Mesenteric fat pad (tissue), 1 donor: ENCODE measurements around the gene C19orf67. TPM values are rescaled to one million over a fixed set of nuclear protein-coding genes. Genes with fewer than 3 reads are reported as not detected.

Source experiments
- DNase-seq: peaks from one replicate; pipeline ENCODE4 v3.0.0-alpha.2; 2020; ENCODE audit warnings: low spot score
- total RNA-seq: library from RNA; stranded (reverse); fragmentation: NEBNext Ultra II Directional; extraction: Animal tissue kit (Norgen Biotek cat#: 25700); gene quantifications from one replicate; pipeline ENCODE4 v1.2.1, GENCODE V29; 2021
- donor health status: DM: yes; HTN: yes; CAD: no.

C19orf67 gene
- total RNA-seq, 1 donor from 2014 or later: not detected

DNA sequence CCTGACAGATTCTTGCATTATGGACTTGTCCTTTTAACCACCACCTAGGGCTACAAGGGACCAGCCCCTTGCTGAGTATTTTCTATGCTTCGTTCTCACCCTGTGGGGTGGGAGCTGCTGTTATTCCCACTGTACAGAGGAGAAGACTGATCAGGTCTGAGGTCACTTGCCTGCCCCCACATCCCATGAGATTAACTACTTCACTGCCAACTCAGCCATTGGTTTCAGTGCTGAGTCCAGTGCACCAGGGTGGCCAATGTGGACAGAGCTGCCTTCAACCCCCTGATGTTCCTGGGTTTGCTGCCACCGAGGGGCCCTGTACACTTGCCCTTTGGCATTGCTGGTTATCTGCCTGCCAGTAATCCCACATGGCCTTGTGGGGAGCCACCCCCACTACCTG is 25.1 kb upstream of the C19orf67 start:
- no peak for DNase-seq

DNA sequence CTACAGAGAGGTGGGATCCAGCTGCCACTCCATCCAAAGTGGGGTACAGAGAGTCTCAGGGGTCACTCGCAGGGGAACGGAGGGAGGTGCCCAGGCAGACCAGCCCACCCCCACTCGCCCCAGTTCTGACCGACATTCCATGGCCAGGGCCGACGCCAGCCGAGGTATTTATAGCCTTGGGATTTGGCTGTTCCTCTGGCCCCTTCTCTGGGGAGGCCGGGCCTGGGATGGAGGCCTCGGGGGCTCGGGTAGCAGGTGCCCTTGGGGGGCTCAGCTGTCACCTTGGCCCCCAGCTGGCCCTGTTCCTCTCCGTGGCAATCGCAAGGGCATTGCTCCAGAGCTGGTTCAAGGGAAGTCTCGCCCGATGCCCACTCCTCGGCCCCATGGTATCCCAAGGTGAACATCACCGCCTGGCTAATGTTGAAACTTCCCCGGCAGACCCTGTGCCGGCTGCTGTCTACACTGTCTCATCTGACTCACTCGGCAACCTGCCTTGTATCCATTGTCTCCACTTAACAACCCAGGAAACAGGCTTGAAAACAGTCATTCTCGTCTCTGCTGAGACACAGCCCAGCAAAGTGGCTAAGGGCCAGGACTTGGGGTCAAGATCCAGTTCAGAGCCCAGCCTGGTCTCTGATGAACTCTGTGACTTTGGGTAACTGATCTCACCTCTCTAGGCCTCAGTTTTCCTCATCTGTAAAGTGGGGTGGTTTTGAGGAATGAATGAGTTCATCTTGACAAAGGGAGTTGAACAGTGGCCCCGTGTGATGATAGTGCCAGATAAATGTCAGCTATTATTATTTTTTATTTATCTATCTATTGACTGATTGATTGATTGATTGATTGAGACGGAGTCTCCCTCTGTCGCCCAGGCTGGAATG is 22.2 kb upstream of the C19orf67 start:
- DNase-seq: no peak

- no peak for DNase-seq
Observed at GRCh38 chr19:14106840-14107239, 21.3 kb upstream of the C19orf67 start.

DNA sequence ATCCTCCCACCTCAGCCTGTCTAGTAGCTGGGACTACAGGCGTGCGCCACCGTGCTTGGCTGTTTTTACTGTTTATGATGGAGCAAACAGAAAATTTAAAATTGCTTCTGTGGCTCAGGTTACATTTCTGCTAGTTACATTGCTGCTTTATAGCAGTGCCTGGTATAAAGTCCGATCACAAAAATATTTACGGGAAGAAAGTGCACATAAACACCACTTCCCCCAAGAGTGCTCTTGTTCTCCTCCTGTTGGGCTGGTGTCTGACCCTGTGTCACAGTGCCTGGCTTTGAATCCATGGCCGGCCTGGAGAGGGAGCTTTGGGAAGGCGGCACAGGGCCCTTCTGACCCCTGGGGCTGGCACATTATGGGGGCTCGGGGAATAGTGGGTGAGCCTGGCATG is 20.1 kb upstream of the C19orf67 start:
- DNase-seq: no peak

GRCh38 chr19:14103310-14103709 is 17.7 kb upstream of the C19orf67 start:
- DNase-seq: no peak

DNA sequence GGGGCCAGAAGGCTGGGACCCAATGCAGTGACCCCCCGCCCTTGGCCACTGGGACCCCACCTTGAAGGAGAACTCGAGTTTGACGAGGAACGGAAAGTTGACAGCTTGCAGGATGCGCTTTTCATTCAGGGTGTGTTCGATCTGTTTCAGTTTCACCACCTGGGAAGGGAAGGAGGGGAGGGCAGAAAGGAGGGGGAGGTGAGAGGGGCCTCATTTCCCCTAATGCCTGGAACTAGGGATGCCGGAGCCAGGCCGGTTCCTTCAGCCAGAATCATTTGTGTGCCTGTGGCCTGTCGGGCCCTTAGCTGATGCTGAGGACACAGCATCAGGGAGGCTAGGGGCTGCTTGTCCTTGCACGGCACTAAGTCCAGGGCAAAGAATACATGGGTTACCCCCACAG is 17.2 kb upstream of the C19orf67 start:
- no peak for DNase-seq

DNA sequence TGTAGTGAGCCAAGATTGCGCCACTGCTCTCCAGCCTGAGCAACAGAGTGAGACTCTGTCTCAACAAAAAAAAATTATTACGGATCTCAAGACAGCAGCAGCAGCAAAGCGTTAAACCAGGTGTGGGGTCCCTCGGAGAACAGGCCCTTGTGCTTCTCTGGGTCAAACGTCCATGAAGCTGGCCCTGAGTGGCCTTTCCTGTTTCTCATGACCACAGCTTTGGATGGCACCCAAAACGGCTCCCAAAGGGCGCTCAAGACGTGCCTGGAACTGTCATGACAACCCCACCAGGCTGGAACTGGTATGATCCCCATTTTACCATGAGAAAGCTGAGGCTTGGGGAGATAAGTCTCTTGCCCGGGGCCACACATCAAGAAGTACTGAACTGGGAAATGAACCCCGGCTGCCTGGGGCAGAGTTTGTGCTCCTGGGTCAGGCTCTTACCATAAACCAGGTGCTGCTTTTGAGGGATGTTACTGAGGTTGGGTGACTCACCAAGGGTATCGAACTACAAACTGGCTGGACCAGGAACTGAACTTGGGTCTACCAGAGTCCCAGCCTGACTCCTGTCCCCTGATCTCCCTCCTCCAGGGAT is 16.6 kb upstream of the C19orf67 start:
- DNase-seq: no peak

GRCh38 chr19:14101003-14101545 is 15.5 kb upstream of the C19orf67 start:
- no peak for DNase-seq

DNA sequence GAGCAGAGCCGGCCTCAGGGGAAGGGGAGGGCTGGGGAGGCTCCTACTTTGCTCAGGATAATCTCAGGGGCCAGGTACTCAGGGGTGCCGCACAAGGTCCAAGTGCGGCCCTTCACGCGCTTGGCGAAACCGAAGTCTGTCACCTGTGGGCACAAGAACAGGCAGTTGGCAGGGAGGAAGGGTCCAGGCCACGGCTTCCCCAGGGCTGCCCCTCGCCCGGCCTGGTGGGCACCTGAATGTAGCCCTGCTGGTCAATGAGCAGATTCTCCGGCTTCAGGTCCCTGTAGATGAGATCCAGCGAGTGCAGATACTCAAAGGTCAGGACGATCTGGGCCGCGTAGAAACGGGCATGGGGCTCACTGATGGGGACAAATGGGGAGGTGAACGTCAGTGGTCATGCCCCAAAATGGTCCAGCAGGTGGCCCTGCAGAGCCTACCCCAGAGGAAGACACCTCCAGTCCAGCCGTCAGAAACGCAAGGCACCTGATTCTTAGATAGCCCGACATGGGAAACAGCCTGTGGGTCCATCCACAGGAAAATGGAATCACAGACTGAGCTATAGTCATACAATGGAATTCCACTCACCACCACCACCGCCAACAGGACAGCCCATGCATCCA is 12.1 kb upstream of the C19orf67 start:
- no peak for DNase-seq

DNA sequence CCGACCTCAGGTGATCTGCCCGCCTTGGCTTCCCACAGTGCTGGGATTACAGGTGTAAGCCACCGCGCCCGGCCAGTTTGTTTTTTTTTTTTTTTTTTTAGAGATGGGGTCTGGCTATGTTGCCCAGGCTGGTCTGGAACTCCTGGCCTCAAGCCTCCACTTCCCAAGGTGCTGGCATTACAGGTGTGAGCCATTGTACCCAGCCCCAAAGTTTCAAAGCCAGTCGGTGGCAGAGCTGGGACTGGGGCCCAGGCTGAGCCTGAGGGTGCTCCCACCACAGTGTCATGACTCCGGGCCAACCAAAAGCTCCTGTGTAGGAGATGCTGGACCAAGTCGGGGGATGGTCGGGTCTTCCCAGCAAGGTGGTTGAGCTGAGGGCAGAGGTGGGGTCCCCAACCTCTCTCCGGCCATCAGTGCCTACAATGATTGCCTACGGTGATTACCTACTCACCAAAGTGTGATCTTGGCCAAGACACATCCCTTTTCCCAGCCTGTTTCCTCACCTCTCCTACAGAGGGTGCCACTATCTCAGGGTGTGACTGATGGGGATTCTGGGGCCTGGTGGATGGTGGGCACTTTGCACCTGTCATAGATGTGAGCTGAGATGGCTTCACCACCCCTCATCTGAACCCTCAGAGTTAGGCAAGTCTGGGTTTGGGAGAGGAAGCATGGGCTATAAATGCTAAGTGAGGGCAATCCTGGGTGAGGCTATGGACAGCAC is 10.8 kb upstream of the C19orf67 start:
- no peak for DNase-seq

DNA sequence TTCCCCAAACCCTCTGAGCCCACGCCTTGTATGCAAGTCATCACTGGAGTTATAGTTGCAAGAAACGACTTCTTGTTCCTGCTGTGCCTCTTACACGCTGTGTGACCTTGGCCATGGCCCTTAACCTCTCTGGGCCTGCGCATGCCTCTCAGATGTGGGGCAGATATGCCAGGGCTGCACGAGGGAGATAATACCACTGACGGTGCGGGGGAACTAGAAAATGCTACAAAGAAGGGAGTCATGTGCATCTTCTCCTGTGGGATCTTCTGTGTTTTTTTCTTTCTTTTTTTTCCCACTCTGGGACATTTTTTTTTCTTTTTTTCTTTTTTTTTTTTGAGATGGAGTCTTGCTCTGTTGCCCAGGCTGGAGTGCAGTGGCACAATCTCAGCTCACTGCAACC is 9.3 kb upstream of the C19orf67 start:
- DNase-seq: no peak

GRCh38 chr19:14093117-14093823 is 7.7 kb upstream of the C19orf67 start:
- no peak for DNase-seq

DNA sequence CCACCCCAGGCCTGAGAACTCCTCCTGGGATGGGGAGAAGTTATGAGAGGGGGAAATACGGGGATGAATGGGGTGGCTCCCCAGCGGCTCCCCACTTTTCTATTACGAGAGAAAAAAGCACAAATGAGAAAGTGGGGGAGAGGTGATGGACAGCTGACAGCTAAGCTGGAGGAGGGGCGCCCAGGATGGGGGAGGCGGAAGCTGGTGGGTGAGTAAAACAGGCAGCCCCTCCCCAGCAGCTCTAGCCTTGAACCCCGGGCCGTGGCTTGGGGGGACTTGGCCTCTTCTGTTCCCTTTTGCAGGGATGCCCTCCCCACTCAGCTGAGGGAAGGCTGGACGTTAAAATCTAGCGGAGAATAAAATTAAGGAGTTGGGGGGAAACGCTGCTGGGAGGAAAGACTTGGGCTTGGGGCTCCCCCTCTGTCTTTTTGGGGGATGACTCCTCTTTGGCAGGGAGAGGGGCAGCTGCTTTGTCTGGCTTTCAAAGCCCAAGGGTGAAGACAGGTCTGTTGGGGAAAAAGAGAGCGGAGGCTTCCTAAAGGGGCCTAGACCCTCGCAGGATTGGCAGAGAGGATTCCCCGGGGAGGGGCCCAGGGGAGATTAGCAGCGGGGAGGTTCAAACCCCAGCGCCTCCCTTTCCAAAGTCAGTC is 6.4 kb upstream of the C19orf67 start:
- DNase-seq: no peak

DNA sequence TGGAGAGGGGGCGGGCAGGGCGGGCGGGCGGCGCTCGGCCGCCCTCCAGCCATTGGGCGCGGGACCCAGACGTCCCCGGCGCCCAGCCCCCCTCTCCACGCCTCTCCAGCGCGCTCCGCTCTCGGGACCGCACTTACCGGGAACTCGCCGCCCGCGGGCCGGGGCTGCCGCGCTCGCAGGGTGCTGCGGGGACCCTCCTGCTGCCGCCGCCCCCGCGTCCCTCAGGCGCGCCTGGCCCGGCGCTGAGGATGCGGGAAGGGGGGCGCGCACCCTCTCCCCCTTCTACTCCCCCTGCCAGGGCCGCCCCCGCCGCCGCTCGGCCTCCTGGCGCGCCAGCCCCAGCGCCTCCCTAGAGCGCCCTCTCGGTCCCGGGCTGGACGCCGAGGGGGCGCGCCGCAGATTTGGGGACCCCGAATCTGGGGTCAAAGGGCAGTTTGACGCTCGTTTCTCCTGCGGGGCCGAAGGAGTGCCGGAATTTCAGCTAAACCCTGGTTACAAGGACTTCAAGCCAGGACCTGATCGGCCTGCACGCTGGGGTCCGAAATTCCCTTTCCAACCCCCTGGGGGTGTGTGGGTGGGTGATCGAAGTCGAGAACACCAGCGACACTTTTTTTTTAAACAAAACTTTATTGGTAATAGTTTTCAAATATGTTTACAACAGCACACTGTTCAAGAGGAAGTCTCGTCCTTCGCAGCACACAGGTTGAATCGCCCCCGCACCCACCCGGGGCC is 5.7 kb upstream of the C19orf67 start:
- no peak for DNase-seq

DNA sequence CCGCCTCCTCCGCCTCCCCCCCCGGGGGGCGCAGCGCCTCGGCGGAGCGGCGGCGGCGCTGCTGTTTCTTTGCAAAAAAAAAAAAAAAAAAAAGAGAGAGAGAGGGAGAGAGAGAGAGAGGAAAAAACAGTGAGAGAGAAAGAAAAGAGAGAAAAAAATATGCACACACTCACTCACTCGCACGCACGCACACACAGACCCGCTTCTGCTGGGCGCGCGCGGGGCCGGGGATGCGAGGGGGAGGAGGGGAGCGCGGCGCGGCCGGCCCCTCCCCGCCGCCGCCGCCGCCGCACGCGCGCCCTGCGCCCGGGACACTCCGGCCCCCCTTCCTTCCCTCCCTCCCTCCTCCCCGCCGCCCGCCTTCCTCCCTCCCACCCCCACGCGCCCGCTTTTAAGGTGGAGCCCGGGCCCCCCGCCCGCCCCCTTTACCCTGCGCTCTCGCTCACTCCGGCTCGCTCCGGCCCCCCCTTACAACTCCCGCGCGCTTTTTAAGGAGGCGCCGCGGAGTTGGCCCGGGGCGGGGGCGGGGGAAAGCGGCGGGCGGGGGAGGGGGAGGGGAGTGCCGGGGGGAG is 5.0 kb upstream of the C19orf67 start, which contains the start of gene SAMD1:
TSS of gene SAMD1 (minus strand) at position 243 of the 572 bp plus-strand sequence.
- DNase-seq: no peak

- no peak for DNase-seq
Observed at GRCh38 chr19:14089662-14090508, 4.3 kb upstream of the C19orf67 start.

GRCh38 chr19:14089412-14089661 is 3.8 kb upstream of the C19orf67 start:
- DNase-seq: no peak

- DNase-seq: no peak
Observed at GRCh38 chr19:14088634-14089411, 3.2 kb upstream of the C19orf67 start.
